ENCODE measurements around the gene FAM13A. TPM values are rescaled to one million over a fixed set of nuclear protein-coding genes. Genes with fewer than 3 reads are reported as not detected.

FAM13A gene
- total and polyA plus RNA-seq, 2 of the 8 experiments (the other 6 are each of a cell fraction or from before 2014, with no cell fraction given): 7.1 to 16.5 TPM

GRCh38 chr4:88752754-88753153 lies 304.2 kb downstream of the FAM13A start (continued):
- TF ChIP-seq CHD7 (IDR thresholded peaks at IDR 0.05; ENCODE audit: insufficient replicate concordance, low read length) (no peak), FOSL1 (IDR thresholded peaks at IDR 0.05; ENCODE audit: insufficient read depth, low read depth, low read length) (no peak), RAD21 (IDR thresholded peaks at IDR 0.05 in 1 of 2, conservative IDR thresholded peaks at IDR 0.05 in 1 of 2; ENCODE audit: low read depth in 2 of 2, low read length in 2 of 2) (no peak; a peak in 1 of 4 replicates), RXRA (IDR thresholded peaks at IDR 0.05; ENCODE audit: insufficient read depth, low read depth, low read length) (no peak), SRF (IDR thresholded peaks at IDR 0.05; ENCODE audit: low read depth, low read length) (no peak), RNF2 (IDR thresholded peaks at IDR 0.05; ENCODE audit: borderline replicate concordance, low read depth, low read length, missing control alignments, poor library complexity, severe bottlenecking) (no peak), SUZ12 (IDR thresholded peaks at IDR 0.05; ENCODE audit: low read length) (no peak), RFX5 (IDR thresholded peaks at IDR 0.05; ENCODE audit: borderline replicate concordance, low read depth, low read length) (no peak)

Data from H1 (cell line).